GM10248 (cell line): ENCODE measurements around the gene LRRC28.

Experiments
- CTCF ChIA-PET: fragments of 300-600 bp; sonication (Branson Sonifier 250); formaldehyde crosslinking; extraction: SDS; loops from one replicate; lab custom pipeline; 2021; ENCODE audit warnings: antibody characterized with exemption; lab: Yijun Ruan, JAX
- POLR2A ChIA-PET: fragments of 350-650 bp; sonication (Branson Sonifier 250); formaldehyde crosslinking; extraction: SDS; loops from one replicate; lab custom pipeline; 2020; ENCODE audit warnings: antibody characterized with exemption; lab: Yijun Ruan, JAX
- DNase-seq: peaks from one replicate; pipeline ENCODE4 v3.0.0; 2012; ENCODE audit errors: extremely low spot score
- CTCF ChIP-seq: IDR thresholded peaks from 2 replicates; pipeline ENCODE4 v1.5.1; 2012; ENCODE audit warnings: mild to moderate bottlenecking, low read depth; ENCODE audit errors: extremely low read depth, missing control alignments, control extremely low read depth

LRRC28 gene

GRCh38 chr15:99248000-99248715 lies 3.1 kb upstream of the LRRC28 start:
- no peak for DNase-seq
- ChIA-PET POLR2A (no interaction called here), CTCF (no interaction called here)
- TF ChIP-seq CTCF, result no peak

GRCh38 chr15:99249270-99249841 lies 1.9 kb upstream of the LRRC28 start, which contains the start of gene TTC23:
Gene TTC23, minus strand, starts transcription at chr15:99249581. Its CDS starts 20,869 bp downstream, at chr15:99228712.
- no peak for TF ChIP-seq CTCF
- no peak for DNase-seq
- ChIA-PET POLR2A (no interaction called here), CTCF (no interaction called here)

- no peak for TF ChIP-seq CTCF
- CTCF ChIA-PET, result interaction anchor here (2.5 kb wide), 1 partner anchor 454 kb away, joined by 12 read pairs; no protein-coding TSS in a partner anchor
- DNase-seq, result no peak
- POLR2A ChIA-PET, result no interaction called here
Observed at GRCh38 chr15:99250001-99250400, 1.3 kb upstream of the LRRC28 start.

- ChIA-PET CTCF (interaction anchor here (2.1 to 2.5 kb wide), 2 partner anchors 22 to 454 kb away, joined by 11 to 12 read pairs; no protein-coding TSS in a partner anchor), POLR2A (no interaction called here)
- TF ChIP-seq CTCF, result no peak
Observed at GRCh38 chr15:99250494-99250856, 806 bp upstream of the LRRC28 start.

GRCh38 chr15:99252326-99252725 lies 1.0 kb downstream of the LRRC28 start:
- TF ChIP-seq CTCF, result no peak
- ChIA-PET POLR2A (interaction anchor here (1.5 kb wide), 1 partner anchor 481 kb away, joined by 5 read pairs; the partner anchor contains the start of gene LYSMD4), CTCF (interaction anchor here (1.5 to 2.5 kb wide), 4 partner anchors 20 to 504 kb away, joined by 3 to 12 read pairs (median 8); no protein-coding TSS in a partner anchor)
- no peak for DNase-seq

More at GRCh38 chr15:99250494-99250856, 806 bp upstream of the LRRC28 start:
- DNase-seq, result no peak

GRCh38 chr15:99253381-99254090 lies 2.3 kb downstream of the LRRC28 start:
- peak; percentile 26 for DNase-seq
- POLR2A ChIA-PET, result no interaction called here
- TF ChIP-seq CTCF, result no peak
- CTCF ChIA-PET, result interaction anchor here (0.8 to 4.1 kb wide), 6 partner anchors 10 to 503 kb away, joined by 3 to 37 read pairs (median 8); no protein-coding TSS in a partner anchor
